HG03558 (cell line): ENCODE data around the gene IWS1.
"Not testable (repeated sequence)": the region's sequence is repeated elsewhere in the genome, so short reads cannot be mapped to it uniquely, and the experiment has no call there.

Experiments used
- ATAC-seq: cut with Tn5 transposase; IDR thresholded peaks from one replicate; pipeline ENCODE4 v1.9.1; 2021; ENCODE audit warnings: moderate number of reproducible peaks; ENCODE audit not compliant: unreplicated experiment; ENCODE audit errors: extremely low read depth

Gene IWS1

GRCh38 chr2:127463155-127463991 is 62.9 kb downstream of the IWS1 start:
- no peak for ATAC-seq

- ATAC-seq: no peak
Measured at GRCh38 chr2:127462461-127462860, 63.8 kb downstream of the IWS1 start.

GRCh38 chr2:127456960-127457359 is 69.3 kb downstream of the IWS1 start:
- ATAC-seq: no peak

GRCh38 chr2:127455566-127456493 is 70.5 kb downstream of the IWS1 start:
- ATAC-seq: no peak

GRCh38 chr2:127454595-127455565 is 71.4 kb downstream of the IWS1 start:
- ATAC-seq: no peak

- ATAC-seq: no peak
Measured at GRCh38 chr2:127453392-127454171, 72.7 kb downstream of the IWS1 start.

- no peak for ATAC-seq
Measured at GRCh38 chr2:127453013-127453391, 73.3 kb downstream of the IWS1 start.

- ATAC-seq: not testable (repeated sequence)
Measured at GRCh38 chr2:127452423-127452822, 73.9 kb downstream of the IWS1 start.

- ATAC-seq: no peak
Measured at GRCh38 chr2:127451981-127452380, 74.3 kb downstream of the IWS1 start.

GRCh38 chr2:127449898-127450297 is 76.4 kb downstream of the IWS1 start:
- no peak for ATAC-seq

- no peak for ATAC-seq
Measured at GRCh38 chr2:127449414-127449813, 76.9 kb downstream of the IWS1 start.

GRCh38 chr2:127448526-127448925 is 77.8 kb downstream of the IWS1 start:
- no peak for ATAC-seq

- no peak for ATAC-seq
Measured at GRCh38 chr2:127439343-127439742, 86.9 kb downstream of the IWS1 start.

GRCh38 chr2:127437781-127438726 is 88.2 kb downstream of the IWS1 start:
- ATAC-seq: no peak

- ATAC-seq: no peak
Measured at GRCh38 chr2:127437056-127437455, 89.2 kb downstream of the IWS1 start.

- no peak for ATAC-seq
Measured at GRCh38 chr2:127434515-127434914, 91.8 kb downstream of the IWS1 start.

- ATAC-seq: no peak
Measured at GRCh38 chr2:127431408-127432023, 94.8 kb downstream of the IWS1 start.
